LHCN-M2 (cell line): ENCODE data around the gene TESK2. TPM values are rescaled to one million over a fixed set of nuclear protein-coding genes. Genes with fewer than 3 reads are reported as not detected.

Experiments
- DNase-seq: peaks from one replicate; pipeline ENCODE4 v3.0.0-alpha.2; 2012; ENCODE audit warnings: low read depth
- total RNA-seq: library from RNA; depleted of rRNA; stranded (reverse); fragments of >200 nt; gene quantifications from 2 replicates; pipeline ENCODE4 v1.2.3, GENCODE V29; 2014

TESK2 gene
- total RNA-seq, 1 experiment from 2014 or later, result 1.3 TPM

DNA sequence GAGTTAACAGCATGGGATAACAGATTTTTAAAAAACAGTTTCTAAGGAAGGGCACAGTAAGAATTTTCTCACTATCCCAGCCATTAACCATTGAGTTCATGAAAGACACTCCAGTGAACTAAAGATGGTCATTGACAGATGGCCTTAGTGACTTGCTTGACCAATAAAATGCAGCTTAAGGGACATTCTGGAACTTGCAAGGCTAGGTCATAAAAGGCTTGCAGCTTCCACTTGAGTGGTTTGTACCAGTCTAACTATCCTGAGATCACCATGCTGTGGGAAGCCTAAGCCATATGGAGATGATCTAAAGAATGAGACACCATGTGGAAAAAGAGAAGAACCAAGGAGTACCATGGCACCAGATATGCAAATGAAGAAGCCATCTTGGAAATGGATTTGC, 112.8 kb downstream of the TESK2 start:
- no peak for DNase-seq

DNA sequence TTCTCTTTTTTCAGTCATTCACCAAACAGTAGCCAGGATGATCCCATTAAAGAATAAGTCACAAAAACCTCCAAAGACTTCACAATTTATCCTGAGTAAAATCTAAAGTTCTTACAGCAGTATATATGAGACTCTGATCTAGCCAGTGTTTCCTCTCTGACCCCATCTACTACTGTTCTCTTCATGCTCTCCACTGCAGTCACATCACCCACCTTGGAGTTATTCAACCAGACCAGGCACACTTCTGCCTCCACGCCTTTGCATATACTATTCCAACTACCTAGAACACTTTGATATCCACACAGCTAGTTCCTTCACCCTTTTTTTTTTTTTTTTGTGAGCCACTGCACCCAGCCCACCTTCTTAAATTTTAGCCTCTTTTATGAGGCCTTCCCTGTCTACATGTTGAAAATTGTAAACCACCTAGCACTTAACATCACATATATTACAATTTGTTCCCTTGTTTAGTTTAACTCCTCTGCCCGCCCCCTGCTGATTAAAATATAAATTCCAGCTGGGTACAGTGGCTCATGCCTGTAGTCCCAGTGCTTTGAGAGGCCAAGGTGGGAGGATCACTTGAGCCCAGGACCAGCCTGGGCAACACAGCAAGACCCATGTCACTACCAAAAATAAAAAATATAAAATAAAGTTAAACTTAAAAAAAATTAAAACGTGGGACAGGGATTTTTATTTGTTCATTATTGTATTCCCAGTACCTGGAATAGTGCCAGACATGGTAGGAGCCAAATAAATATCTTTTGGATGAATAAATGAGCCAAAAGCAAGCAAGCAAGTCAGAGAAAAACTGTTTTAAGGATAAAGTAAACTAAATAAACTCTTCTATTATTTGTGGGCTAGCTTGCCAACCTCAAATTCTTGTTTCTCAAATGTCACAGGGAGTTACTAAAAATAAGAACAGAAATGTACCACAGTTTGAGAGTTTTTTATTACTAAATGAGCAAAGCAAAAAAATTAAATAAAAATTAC, 115.6 kb downstream of the TESK2 start:
- no peak for DNase-seq

GRCh38 chr1:45373573-45373972, 117.4 kb downstream of the TESK2 start:
- DNase-seq, result no peak

DNA sequence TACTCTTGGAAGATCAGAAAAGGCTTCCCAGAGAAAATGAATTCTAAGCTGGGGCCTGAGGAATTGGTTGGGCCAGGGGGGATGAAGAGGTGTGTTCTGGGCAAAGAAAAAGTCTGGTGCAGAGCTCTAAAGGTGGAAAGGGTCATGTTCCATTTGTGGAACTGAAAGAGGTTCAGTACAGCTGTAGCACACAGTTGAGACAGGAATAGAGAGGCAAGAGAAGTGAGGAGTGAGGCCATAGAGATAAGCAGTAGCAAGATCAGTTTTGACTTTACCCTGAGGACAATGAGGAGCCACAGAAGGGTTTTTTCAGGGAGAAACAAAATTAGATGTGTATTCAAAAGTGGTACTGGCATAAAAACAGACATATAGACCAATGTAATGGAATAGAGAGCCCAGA, 120.4 kb downstream of the TESK2 start:
- no peak for DNase-seq

- DNase-seq, result no peak
These were observed 125.9 kb downstream of the TESK2 start for GRCh38 chr1:45365051-45365450.

DNA sequence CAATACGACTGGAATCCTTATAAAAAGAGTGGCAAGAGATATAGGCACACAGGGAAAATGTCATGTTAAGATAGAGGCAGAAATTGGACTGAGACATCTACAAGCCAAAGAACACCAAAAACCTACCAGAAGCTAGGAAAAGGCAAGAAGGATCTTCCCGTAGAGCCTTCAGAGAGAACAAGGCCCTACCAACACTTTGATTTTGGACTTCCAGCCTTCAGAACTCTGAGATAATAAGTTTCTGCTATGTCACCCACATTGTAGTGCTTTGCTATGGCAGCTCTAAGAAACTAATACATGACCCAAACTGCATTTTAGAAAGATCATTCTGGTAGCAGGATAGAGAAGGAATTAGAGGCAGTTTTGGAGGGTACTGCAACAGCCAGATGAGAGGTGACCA, 126.7 kb downstream of the TESK2 start:
- no peak for DNase-seq

- peak; percentile 89 for DNase-seq
These were observed 130.0 kb downstream of the TESK2 start for GRCh38 chr1:45360981-45361380.

- DNase-seq, result peak; percentile 67
These were observed 131.0 kb downstream of the TESK2 start for GRCh38 chr1:45359882-45360513.

- no peak for DNase-seq
These were observed 134.8 kb downstream of the TESK2 start for GRCh38 chr1:45356186-45356585.

DNA sequence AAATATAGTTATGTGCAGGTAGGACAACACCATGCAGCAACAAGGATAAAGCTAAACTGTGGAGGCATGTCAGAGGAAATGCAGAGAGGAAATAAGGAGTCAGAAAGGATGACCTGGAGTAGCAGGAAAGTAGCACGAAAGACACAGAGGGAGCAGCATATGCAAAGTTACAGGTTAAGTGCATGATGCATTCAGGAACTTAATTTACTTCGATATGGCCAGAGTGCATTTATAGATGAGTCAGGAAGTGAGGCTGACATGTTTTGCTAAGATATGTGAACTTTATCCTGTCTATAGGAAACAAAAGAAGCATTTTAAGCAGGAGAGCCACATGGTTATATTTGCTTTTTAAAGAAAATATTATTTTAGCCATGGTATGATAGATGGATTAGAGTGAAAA, 135.3 kb downstream of the TESK2 start:
- DNase-seq, result no peak

DNA sequence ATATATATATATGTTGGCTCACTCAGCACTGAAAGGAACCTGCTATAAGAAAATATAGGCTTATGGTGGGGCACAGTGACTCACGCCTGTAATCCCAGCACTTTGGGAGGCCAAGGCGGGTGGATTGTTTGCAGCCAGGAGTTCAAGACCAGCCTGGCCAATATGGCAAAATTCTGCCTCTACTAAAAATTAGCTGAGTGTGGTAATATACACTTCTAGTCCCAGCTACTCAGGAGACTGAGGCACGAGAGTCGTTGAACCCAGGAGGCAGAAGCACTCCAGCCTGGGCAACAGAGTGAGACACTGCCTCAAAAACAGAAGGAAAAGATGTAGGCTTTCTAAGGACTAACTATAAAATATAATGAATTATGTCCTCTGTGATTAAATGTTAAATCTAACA, 136.1 kb downstream of the TESK2 start:
- DNase-seq, result no peak

DNA sequence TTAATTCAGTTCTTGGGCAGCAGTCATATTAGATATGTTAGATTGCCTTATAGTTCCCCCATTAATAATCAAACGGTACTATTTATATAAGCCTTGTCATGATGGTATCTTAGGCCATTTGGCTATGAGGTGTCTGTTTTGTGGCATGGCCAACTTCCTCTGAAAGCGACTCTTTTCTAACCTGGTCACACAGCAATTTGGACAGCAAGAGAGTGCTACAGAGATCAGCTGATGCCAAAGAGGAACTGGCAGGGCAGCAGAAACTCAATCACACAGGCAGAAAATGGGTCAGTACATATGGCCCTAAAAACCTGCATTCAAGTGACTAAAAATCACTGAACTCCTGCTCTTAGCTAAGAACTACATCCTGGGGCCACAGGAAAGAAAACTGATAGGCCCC, 137.3 kb downstream of the TESK2 start:
- DNase-seq, result no peak

GRCh38 chr1:45351508-45351907, 139.5 kb downstream of the TESK2 start:
- DNase-seq, result no peak

DNA sequence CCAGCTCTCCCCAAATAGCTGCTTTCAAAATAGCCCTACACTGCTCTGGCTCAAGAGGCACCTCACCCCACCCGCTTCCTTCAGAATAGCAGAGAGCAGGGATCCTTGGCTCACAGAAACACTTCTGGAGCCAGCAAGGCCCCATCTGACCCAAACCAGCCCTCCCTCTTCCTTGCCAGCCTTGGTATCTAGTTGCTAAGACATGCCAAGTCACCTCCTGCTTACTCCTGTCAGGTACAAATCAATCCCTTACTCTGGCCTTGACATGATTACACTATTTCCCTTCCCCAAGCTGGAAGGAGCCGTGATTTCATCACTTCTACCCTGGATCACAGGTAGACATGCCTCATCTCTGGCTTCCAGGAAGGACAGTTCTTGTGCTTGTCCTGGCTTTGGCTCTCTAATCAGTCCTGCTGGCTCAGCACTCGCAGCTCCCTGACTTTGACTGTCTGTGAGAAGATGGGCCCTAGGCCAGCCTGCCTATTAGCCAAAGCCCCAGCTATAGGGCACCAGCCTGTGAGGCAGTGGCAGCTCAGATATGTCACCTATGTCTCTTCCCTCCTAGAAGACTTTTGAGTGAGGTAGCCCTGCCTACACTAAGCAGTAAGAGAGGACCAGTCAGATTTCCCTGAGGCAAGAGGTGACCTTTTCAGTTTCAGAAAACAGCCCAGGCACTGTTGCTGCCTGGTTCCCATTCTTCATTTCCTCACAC, 141.8 kb downstream of the TESK2 start:
- DNase-seq, result no peak

- DNase-seq, result no peak
These were observed 142.4 kb downstream of the TESK2 start for GRCh38 chr1:45348609-45348965.

DNA sequence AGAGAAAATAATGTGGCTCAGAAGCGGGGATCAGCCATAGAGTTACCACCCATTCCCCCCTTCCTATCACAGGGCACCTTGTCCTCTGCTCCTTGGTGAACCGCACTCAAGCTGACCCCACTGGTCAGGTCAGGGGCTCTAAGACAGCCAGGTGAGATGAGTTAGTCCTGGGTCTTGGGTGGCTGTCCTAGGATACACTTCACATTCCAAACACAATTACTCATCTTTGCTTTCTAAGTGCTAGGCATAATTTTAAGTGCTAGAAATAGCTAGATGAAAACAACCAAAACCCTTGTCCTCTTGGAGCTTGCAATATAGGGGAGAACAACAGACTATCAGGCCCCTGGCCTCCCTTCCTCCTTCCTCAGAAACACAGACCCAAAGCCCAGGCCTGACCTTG, 142.9 kb downstream of the TESK2 start:
- DNase-seq, result no peak

DNA sequence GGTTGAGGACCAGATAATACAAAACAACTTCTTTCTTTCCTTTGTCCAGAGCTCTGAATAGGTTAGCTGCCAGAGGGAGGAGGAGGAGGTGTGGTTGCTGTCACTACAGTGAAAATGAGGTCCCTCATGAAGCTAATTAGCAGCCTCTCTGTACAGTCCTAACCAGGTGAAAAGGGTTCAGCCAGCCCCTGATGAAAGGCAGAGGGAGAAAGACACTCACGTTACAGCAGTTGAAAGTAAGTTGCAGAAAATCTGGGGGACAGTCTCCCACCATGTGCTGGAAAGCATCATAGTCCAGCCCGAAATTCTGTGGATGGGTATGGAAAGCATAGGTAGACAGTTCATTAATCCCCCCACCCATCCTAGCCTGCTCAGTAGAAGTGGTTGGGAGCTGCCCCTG, 144.5 kb downstream of the TESK2 start:
- no peak for DNase-seq

DNA sequence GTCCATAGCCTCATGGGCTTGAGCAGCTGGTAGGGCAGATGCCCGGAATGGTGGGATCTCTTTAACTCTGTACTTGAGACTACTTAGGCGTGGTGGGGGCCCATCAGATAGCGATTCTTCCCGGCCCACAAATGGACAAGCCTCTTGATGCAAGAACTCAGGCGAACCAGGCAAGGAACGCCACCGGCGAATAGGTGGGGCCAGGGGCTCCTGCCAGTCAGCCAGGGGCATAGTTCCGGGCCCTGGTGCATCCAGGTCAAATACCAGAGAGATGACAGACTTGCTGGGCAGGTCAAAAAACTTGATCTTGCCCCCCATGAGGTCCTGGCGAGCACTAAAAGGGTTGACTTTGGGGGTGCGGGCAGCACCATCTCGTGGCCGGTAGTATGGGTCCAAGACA, 145.9 kb downstream of the TESK2 start:
- DNase-seq, result no peak

DNA sequence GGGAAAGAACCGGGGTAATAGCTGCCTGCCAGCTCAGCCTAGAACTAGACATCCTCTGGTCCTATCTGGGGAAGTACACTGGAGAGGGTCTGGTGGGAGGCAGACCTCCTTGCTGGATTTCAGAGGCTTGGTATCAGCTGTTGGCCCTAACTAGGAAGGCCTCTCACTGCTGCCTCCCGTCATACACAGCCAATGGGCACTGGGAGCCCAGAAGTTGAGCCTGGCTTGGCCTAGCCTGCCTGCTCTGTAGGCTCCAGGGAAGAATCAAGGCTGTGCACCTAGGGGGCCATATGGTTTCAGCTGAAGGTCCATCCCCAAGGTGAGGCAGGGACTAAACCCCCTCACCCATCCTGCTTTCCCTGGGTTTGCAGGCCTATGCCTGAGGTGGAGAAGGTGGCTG, 146.5 kb downstream of the TESK2 start:
- no peak for DNase-seq

DNA sequence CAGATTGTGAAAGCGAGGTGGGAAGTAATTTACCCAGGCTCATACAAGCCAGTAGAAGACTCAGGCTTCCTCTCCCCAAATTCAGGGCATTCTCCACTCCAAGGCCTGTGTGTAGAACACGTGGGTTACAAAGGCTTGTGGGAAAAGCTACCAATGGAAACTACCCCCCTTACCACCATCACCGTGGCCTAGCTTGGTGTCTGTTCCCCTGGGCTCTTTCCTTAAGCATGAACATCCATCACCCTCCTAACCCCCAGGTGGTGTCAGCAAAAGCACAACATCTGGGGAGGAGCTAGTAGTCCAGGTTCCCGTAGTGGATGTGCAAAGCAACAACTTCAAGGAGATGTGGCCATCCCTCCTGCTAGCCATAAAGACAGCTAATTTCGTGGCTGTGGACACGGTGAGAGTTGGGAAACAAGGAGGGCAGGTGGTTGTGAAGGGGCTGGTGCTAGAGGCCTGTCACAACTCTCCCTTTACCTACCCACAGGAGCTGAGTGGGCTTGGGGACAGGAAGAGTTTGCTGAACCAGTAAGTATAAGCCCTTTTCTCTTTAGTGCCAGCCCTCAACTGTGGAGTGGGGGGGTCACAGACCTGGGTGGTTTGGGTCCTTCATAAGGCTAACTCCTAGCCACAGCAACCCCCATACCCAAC, 150.0 kb downstream of the TESK2 start:
- DNase-seq, result peak; percentile 30

DNA sequence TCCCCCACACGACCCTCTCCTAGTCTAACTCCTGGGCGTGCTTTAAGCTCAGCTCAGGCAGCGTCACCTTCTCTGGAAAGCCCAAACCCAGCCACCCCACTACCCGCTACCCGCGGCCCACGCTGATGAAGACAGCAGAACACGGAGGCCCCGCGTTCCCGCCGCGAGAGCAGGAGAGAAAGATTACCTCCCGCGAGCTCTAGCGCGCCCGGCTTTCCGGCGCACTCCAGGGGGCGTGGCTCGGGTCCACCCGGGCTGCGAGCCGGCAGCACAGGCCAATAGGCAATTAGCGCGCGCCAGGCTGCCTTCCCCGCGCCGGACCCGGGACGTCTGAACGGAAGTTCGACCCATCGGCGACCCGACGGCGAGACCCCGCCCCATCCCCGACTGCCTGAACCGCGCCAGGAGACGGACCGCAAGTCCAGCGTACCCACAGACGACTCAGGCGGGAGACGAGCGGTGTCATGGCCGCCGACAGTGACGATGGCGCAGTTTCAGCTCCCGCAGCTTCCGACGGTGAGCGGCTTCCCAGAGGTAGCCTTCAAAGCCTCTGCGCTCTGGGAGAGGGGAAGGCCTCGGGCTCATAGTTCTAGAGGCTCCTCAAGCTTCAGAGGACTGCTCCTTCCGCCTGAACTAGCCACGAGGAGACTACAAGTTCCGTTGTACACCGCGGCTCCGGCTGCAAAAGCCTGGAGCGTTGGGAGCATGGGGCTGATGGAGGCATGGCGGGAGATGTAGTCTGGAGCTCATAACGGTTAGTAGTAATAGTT, 151.0 kb downstream of the TESK2 start, which contains the start of the genes MUTYH and TOE1:
TSS of gene MUTYH (minus strand) at position 652 of the 770 bp plus-strand sequence. CDS start 5,935 bp downstream, outside the sequence.
TSS of gene TOE1 (plus strand) at position 382 of the 770 bp plus-strand sequence. CDS start at position 465, 83 bp downstream.
- DNase-seq, result peak; percentile 89
